ENCODE measurements around the gene TNFRSF13B.

DNA sequence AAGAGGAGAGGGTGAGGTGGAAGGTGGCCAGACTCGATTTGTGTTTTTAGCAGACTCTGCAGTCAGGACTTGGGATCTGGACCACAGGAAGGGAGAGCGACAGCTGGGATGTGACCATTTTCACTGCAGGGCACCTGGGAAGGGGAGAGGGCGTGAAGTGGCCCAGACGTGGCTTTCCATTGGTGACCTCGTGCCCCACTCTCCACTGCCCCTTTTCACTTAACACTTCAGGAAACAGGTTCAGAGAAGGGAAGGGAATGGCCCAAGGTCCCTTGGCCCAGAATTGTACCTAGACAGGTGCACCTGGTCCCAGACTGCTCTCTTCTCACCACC lies 47.5 kb upstream of the TNFRSF13B start:
- TF ChIP-seq CTCF (IDR thresholded peaks at IDR 0.05; ENCODE audit: low read depth, low read length) (no peak), EZH2phosphoT487 (IDR thresholded peaks at IDR 0.05; ENCODE audit: low read depth) (no peak)

Data from OCI-LY3 (cell line).